SHP77 treated with DMSO at 0.1 percent for 48 hours (cell line): ENCODE data around the gene CEP70.
"Not testable (repeated sequence)": the region's sequence is repeated elsewhere in the genome, so short reads cannot be mapped to it uniquely, and the experiment has no call there.

Experiments
- DNase-seq: peaks from one replicate; lab custom pipeline; 2025; lab: John Stamatoyannopoulos, UW

CEP70 gene

DNA sequence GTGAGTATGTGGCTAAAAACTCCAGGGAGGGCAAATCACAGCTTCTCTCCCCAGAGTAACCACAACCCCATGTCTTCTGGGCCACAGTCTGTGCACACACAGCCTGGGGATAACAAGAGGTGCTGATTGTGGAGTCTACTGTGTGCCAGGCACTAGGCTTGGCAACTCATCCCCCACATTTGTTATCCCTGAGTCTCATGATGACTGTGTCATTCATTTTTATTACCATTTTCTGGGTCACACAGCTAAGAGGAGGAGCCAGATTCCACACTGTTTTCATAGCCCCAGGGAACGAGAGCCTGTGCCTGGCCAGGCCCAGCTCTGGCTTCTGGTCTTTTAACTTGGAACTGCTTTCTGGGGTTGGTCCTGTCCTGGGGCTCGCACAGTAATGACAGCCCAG lies 125.2 kb downstream of the CEP70 start:
- no peak for DNase-seq

DNA sequence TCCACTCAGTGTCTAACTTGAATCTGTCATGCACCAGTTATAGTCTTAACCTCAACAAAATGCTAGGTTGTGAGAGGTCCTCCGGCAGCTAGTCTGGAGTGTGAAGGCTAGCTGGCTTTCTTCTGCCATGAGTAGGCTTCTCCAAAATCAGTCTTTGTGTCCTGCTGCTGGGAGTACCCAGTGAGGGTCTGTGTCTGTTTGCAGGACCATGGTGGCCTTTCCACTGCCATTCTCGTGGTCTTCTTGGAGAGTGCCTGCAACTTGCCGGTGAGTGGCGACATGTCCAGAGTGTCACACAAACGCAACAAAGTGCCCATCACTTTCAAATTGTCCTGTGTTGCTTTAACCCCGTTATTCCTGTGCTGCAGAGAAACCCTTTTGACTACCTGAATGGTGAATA lies 125.6 kb downstream of the CEP70 start:
- DNase-seq = no peak

DNA sequence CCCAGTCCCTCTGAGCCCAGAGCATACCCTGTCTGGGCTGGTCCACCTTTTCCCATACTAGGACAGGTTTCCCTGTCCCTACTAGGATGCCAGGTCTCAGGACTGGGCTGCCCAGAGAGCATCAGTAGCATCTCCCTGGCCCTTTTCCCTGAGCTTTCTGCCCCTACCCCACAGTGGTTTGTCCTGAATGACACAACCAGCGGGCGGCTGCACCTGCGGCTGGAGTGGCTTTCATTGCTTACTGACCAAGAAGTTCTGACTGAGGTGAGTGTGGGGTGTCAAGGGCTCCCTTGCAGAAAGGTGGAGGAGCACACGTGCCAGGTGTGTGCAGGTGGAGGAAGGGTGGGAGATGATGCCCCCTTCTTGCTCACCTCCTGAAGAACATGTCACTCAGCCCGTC lies 126.1 kb downstream of the CEP70 start:
- no peak for DNase-seq

DNA sequence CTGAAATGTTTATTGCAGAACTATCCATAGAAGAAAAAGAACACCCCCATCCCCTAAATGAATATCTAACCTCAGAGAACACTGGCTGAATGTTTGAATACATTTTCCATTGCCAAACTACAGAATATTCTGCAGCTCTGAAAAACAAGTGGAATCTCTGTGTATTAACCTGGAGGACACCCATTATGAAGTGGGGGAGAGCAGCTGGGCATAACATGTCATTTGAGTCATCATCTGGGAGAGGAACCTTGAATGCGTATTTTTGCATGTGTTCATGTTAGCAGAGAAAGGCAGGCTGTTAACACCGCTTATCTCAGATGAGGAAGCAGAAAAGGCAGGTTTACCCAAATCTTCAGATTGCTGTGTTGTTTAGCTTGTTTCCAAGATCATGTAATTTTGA lies 128.1 kb downstream of the CEP70 start:
- no peak for DNase-seq

DNA sequence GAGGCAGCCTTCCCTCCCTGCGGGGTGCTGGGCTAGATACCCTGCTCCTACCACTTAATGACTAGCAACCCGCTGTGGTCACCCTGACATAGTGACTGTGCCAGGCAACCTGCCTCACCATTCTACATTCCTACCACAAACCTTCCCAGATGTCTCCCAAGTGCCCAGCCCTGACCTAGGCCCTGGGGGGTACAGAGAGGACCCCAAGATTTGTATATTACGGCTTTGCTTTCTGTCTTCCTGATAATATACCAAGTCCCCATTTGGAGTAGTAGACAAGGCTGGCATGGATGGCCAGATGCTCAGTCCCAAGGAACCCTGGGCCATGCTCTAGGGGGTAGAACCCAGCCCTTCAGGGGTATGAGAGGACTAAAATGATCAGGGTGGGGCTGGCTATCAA lies 128.6 kb downstream of the CEP70 start:
- no peak for DNase-seq

DNA sequence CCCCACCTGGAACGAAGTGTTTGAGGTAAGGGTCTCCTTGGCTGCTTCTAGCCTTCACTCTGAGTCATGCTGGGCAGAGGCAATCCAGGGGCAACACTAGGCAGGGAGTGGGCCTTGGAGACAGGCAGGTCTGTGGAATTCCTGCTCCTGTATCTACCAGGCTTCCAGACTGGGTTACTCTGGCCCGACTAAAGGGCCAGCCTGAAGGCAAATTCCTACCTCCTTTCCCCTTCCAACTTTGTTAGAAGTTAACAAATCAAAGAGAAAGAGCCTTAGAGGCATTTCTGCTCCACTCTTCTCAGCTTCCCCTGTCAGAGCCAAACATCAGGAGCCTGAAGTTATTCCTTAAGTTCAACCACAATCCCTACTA lies 129.6 kb downstream of the CEP70 start:
- no peak for DNase-seq

DNA sequence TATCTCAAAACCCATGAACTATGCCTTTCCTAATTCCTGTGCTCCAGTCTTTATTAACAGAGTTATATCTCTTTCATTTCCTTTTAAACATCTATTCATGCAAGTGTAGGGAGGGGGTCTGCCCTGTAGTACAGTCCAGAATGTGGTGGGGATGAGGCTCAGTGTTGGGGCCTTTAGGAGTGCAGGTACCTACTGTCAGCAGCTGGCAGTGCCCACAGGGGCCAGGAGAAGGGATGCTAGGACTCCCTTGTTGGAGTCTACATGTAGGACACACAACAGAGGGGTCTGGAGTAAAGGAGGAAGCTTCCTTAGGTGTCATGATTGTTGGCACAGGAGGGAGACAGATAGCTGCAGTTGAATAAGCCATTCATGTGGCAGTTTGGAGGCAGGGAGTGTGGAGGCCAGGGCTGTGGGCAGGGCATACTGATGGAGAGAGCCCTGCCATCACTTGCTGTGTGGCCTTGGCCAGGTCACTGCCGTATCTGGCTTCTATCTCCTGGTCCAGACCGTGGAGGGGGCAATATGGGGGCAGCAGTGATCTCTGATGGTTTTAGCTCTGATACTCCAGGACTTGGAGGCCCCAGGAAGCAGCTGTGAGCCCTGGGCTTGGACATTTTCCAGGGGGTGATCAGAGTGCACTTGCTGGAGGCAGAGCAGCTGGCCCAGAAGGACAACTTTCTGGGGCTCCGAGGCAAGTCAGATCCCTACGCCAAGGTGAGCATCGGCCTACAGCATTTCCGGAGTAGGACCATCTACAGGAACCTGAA lies 130.2 kb downstream of the CEP70 start:
- no peak for DNase-seq

DNA sequence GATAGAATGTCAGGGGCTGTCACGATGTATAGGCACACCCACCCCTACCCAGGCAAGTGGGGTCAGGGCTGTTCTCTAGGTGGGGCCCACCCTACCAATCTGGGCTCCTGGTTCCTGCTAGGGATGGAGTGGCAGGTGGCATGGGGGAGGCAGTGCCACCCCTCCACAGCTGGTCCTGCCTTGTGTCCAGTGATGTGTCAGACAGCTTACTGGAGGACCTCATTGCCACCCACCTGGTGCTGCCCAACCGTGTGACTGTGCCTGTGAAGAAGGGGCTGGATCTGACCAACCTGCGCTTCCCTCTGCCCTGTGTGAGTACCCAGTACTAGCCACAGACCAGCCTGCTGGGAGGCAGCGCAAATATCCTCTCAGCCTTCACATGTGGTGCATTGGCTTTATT lies 132.2 kb downstream of the CEP70 start:
- no peak for DNase-seq

DNA sequence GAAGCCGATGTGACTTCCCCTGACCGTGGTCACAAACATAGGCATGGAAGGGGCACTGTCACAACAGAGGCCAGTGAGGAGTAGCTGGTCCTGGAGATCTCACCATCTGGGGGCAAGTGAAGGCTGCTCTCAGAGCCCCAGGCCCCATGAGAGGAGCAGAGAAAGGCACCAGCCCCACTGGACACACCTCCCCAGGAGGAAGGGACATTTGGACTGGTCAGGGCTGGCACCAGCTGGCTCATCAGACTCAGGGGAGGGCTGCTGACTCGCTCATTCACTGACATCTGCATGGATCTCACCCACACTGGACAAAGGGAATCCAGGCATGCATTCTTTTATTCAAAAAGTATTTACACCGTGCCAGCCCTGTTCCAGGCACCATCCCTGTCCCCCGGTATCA lies 132.8 kb downstream of the CEP70 start:
- no peak for DNase-seq

DNA sequence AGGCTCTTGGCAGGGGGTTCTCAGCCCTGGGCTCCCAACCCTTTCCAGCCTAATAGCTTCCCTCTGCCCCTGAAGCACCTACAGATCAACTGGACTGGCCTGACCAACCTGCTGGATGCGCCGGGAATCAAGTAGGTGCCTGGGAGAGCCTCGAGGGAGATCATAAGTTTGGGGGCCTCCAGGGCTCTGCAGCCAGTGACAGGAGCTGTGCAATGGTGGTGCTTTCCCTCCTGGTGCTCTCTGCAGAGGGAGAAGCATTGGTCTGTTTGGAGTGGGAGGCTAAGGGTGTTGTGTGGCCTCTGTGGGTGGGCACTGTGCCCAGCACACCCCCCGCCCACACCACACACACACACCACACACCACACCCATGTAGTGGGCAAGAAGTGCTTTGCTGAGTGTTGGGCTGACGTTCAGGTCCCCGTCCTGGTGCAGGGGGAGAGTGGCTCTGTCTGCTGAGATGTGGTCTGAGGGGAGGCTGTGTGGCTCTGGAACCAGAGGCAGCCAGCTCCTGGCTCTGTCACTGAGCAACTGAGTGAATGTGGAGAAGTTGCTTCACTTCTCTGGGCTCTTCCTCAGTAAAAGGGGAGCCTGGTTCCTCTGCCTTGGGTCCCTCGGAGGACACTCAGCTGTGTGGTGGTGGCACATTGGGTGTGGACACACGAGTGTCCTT lies 133.4 kb downstream of the CEP70 start:
- no peak for DNase-seq

DNA sequence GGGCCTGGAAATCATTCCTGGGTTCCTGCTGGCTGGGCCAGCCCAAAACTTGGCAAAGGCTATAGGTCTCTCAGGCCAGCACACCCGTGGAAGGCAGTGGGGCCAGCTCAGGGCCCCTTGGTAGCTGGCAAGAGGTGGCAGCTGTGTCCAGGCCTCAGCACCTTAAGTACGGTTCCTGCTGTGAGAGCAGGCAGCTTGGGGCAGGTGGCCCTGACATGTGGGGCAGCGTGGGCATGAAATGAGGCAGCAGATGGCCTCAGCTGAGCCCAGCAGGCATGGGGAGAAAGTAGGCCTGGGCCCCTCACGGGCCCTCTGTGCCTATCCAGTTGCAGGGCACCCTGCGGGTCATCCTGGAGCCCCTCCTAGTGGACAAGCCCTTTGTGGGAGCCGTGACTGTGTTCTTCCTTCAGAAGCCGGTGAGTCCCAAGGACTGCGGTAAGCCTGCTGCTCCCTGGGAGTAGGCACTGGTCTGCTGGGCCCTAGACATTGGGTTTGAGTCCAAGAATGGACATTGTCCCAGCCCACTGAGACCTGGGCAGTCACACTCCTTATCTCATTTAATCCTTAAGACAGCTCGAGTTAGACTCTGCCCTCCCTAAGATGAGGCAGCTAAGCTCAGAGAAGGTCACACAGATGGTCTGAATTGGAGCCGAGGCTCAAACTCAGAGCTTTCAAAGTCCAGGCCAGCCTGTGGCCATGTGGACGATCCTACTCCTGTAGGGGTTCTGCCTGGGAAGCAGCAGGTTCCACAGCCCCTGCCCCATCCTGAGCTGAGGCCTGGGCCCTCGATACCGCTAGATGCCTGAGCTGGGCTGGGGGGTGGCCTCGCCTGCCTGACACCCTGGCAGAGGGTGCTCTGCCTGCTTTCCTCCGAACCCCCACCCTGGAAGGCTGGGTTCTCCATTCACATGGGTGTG lies 134.2 kb downstream of the CEP70 start:
- DNase-seq = no peak

DNA sequence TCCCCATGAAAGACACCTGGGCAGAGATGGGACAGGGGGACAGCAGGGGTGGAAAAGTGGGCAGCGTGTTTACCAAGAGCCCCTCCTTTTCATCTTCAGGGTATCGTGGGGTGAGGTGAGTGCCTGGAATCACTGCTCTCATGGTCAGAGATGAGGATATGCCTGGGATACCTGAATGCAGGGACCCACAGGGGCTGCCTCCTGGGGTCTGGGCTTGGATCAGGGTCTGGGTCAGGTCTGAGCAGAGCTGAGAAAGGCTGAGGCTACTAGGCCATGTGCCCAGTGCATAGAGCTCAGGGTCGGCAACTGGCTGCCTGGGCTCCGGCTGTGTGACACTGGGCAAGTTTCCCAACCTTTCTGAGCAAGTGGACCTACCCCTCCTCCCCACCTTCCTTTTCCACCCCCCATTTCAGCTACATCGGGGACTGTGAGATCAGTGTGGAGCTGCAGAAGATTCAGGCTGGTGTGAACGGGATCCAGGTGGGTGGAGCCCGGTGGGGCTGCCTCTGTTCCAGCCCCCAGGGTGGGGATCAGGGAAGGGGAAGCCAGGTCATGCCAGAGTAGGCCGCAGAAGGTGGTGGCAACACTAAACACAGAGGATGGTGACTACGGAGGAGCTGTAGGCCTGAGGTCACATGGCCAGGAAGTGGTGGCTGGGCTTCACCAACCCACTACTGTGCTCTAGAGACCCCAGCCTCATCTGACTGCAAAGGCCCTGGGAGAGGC lies 135.1 kb downstream of the CEP70 start:
- no peak for DNase-seq

DNA sequence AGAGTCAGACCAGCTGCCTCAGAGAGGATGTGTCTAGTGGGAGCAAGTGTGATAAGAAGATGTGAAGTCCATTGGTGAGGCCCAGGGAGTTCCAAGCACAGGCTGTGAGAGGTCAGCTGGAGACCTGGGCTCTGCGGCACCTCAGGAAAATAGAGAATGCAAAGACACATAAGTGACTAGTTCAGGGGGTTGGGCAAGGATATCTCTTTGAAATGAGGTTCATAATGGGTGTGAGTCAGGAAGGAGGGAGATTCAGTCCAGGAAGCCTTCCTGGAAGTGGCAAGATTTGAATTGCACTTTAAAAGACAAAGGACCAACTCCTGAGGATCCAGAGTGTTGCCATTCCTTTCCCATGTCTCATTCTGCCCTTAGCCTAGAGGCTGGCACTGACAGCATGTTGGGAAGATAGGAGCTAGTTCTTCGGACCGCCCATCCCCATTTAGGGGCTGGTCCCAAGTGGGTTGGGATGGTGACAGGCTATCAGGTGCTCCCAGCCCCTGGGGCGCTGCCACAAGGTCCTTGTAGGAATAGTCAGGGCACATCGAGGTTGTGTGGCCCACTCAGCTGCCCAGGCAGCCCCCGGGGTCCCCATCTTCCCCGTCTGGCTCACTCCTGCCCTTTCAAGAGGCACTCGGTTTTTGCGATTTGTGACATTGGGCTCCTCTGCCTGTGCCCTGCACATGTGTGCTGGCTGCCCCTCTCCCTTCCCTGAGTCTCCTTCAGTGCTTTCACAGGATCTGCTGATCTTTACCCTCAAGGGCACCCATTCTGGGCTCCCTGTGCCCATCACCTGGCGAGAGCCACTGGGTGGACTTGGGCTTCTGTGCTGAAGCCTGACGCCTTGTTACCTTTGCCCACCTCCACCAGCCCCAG lies 136.0 kb downstream of the CEP70 start:
- no peak for DNase-seq

DNA sequence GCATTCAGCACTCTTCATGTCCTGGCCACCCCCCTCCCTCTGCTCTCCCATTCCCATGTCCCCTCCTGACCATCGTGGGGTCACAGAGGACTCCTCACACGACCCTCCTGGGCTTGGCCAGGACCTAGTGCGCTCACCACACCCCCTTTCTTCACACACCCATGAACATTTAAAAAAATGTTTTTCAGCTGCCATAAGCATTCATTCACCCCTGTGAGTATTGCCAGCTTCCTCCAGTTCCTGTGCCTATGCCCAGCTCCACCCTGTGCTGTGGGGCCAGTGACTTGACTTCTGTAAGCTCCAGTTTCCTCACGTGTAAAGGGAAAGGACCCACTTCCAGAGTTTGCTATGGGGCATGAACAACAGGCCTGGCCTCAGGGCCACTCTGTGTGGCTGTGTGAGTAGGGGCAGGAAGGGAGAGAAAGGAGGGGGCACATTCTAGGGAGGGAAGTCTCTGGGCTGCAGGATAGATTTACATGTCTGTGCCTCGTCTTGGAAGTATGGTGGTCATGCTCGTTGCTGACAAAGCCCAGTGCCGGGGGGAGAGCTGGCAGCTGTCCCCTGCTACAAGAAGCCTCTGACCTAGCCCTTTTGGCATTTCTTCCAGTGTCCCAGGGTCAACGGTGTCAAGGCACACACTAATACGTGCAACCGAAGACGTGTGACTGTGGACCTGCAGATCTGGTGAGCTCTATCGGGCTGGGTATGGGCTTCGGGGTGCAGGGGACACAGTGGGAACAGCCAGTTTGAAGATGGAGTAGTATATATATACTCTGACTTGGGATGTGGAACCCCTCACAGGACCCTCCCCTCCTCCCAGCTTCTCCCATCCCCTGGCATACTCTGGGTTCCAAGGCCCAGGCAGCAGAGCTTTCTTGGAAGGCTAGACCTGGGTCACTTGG lies 136.8 kb downstream of the CEP70 start:
- DNase-seq = no peak

DNA sequence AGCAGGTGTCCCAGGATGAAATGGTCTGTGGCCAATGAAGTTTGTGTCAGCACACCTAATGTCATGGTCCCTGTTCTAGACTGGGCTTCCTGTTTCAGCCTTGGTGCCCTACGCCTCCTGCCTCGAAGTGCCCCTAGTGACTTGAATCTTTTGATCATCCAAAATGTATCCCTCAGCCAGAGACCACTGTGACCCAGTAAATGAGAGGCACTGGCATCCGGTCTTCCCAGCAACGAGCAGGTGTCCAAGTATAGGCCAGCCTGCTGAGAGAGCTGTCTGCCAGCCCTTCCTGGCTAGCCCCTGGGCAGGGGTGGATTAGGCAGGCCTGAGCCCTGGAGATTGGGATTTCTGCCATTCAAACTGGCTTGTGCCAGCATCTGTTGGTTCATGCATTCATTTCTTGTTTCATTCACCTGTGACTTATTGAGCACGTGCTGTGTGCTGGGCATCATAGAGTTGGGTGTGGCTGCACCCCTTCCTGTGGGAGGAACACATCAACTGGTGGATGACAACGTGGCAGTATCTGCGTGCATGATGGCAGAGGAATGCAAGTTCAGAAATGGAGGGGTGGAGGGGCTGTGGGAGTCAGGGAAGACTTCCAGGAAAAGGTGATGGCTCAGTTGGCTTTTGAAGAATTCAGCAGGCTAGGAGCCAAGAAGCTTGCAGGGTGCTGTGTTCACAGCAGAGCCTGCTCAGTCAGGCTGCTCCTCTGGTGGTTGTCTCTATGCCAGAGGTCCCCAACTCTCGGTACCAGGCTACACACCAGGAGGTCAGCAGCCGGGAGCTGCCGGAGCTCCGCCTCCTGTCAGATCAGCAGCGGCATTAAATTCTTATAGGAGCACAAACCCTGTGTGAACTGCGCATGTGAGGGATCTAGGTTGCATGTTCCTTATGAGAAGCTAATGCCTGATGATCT lies 138.0 kb downstream of the CEP70 start:
- no peak for DNase-seq

DNA sequence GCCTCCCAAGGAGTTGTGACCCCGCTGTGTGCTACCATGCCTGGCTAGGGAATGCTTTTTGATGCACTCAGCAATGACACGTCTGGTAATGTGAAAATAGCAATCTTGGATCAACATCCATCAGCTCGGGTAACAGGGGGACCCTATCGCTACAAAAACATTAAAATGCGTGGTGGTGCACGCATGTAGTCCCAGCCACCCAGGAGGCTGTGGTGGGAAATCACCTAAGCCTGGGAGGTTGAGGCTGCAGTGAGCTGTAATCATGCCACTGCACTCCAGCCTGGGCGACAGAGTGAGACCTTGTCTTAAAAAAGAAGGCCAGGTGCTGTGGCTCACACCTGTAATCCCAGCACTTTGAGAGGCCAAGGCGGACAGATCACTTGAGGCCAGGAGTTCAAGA lies 140.1 kb downstream of the CEP70 start:
- not testable (repeated sequence) for DNase-seq

DNA sequence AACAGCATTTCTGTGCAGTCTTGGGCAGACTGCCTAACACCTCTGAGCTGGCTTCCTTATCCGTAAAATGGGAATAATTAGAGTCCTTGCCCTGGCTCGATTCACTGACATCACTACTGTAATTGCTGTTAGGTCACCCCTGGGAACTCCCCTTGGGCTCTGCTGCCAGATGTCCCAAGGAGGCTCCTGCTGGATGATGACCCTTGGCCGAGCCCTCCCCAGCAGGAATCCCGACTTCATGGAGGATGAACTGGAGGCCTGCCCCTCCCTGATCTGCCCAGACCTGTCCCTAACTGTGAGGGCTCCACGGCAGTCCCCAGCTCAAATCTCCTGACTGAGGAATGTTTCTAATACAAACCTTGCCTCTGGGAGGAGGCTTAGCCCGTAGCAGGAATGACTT lies 141.6 kb downstream of the CEP70 start:
- DNase-seq = no peak

DNA sequence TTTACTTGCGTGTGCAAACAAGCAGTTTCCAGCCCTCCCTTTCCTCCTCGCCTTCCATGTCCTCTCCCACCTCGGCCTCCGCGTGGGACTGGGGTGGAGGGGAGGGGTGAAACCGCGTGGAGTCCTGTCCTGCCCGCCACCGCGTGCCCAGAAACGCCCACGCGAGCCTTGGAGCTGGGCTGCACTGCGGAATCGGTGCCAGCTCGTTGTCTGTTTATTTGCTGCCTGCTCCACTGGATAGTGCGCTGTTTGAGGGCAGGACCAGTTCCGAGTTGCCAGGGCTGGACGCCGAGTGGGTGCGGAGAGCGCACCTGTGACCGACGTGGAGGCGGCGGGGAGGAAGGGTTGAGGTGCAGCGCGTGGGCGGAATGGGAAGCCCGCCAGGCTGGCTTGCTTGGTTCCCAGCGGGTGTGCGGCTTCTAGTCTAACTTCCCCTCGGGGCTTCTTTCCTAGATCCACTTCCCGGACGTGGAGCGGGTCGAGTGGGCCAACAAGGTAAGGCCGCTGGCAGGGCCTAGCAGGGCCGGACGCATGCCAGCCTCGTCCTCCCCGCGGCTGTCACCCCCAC lies 142.4 kb downstream of the CEP70 start:
- DNase-seq = no peak
